Stimulated activated CD4-positive, alpha-beta T cell treated with anti-CD3 and anti-CD28 coated beads, Interleukin-1b, Interleukin-23, amount 100 ng/mL, for 1 hour (primary cell): Measurements from ENCODE around the gene STARD13.
"Not testable (repeated sequence)": the region's sequence is repeated elsewhere in the genome, so short reads cannot be mapped to it uniquely, and the experiment has no call there.

Source experiments
- DNase-seq, 2 donors: peaks; one replicate each; pipeline ENCODE4 v3.0.0-alpha.2; 2020; ENCODE audit warnings: low read depth in 2 of 2

Gene STARD13

DNA sequence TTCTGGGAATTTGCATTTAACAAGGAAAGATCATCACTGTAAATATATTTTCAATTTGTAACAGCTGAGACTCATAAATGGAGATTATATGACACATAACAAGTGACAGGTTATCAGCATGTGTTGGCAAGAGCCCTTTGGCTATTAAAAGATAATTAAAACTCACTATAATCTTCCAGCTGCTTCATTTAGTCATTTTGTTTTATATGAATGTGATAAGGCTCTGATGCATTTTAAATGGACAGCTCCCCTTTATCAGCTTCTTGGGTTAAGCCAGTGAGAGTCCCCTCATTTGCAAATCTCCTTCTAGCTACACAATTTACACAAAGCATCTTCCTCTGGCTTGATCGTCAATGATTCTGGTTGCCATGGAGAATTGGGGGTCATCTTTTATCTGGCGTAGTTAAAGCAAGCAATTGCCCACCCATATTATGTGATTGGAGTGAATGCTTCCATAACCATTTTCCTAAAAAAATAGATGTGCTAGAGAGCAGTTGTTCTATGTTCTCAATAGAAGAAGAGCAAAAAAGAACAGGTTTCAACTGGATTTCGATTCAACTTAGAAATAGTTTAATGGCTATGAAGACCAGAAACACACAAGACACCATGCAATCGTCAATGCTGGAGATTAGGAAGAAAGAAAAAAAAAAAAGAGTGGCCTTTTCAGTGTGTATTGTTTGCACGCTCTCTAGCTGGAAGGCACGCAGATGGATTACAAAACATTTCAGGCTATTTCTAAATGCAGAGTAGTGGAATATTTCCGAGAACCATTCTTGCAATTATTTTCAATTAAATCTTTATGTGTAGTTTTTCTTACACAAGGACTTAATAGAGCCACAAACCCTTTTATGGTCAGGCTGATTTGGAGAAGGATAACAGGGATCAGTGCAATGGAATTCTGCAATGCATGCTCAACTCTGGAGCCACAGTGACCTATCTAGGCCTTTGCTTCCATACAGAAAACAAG lies 27.4 kb downstream of the STARD13 start:
- no peak for DNase-seq

DNA sequence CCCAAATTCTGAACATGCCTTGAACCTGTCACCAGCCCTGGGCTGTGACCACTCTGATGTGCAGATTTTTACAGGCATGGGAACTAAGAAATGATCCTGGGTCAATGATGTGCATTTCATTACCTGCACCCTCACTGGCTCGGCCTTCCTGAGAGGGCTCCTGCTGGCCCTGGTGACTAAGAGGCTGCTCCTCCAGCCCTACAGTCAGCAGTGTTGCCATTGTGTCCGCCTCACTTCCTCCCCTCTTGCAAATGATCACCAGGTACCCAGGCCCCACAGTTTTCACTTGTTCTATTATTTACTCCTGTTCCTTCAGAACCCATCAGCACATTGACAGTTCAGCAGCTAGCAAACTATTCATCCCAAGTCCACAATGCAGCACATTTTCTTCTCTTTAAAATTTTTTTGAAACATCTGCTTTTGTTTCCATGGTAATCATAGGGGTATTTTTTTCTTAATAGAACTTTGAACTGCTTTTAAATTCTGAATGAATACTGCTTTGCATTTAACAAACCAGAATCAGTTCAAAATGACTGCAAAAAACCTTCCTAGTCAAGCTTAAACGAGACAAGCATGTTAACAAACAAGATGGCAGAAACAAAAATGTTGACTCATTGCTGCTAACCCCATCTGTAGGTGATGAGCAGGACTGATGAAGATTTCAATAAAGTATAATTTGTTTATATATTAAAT lies 29.3 kb downstream of the STARD13 start:
- DNase-seq = no peak

DNA sequence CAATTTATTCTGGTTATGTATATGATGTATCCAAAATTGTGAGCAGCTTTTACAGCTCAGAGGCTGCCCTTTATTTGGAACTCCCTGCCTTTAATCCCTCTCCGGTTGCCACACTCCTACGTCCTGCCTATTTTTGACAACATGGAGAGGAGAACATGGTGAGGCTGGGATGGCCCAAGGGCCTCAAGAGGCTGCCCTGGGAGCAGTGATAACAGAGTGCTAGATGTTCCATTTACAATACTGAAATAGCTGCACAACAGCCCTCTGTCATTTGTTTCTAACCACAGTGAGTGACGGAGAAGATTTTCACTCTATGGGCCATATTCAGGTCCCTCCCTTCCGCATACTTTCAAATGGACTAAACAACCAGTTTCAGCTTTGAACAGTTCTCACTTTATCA lies 33.4 kb downstream of the STARD13 start:
- no peak for DNase-seq

DNA sequence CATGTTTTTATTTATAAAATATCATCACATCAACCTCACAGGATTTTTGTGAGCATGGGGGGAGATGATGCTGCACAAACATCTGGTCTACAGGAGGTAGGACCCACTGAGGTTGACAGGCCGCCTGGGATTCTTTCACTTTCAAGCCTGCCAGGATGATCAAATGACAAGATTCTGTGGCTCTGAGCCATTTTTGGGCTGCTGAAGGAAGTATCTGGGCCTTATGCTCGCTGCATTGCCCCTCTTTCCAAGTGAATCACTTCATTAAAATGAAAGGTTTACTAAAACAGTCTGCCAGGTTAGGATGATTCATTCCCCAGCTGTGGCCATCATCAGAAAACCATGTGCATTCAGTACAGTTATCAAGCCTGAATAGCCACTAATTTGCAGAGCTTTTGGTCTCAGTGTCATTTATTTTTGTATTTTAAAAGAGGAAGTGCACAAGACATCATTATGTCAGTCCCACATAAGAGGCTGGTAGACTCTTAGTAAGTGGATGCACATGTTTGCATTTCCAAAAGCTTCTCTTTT lies 34.4 kb downstream of the STARD13 start:
- no peak for DNase-seq

DNA sequence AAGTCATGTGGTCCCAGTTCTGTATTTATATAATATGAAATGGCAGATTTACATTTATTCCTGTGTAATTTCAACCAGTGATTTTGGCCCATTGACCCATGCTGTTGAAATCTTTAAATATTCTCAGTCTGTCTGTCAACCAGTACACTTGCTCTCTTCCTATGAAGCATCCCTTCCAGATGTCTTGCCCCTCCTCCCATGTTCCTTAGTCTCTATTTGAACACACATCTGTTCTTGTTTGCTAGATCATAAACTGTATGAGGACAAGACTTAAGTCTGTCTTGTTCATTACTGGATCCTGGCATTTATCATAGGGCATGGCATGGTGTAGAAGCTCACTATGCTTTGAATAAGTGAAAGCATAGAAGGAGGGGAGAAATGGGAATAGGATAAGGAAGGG lies 34.9 kb downstream of the STARD13 start:
- no peak for DNase-seq

DNA sequence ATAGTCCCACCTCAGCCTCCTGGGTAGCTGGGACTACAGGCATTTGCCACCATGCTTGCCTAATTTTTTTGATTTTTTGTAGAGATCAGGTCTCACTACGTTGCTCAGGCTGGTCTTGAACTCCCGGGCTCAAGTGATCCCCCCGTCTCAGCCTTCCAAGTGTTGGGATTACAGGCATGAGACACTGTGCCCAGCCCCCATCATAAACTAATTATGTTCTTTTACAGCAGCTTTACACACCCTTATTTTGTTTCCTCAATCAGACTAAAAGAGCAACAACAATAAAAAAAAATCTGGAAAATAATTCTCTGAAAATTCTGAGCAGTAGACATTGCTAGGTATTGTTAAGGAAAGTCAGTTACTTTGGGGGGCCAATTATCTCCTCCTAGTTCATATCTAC lies 35.7 kb downstream of the STARD13 start:
- DNase-seq = no peak

DNA sequence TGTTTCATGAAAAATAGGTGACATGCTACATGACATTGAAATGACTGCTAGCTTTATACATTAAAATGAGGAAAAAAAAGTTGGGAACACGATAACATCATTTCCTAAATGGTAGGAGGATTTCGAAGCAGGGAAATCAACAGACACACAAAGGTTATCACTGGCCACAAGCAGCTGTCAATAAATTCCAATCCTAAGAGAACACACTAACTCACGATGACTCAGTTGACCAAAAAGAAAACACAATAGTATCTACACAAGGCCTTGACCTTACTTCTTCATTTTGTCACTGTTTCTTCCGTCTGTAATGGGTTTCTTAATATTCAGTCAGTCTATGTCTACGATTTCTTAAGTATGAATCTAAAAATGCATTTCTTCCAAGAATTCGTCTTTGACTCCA lies 36.5 kb downstream of the STARD13 start:
- no peak for DNase-seq

DNA sequence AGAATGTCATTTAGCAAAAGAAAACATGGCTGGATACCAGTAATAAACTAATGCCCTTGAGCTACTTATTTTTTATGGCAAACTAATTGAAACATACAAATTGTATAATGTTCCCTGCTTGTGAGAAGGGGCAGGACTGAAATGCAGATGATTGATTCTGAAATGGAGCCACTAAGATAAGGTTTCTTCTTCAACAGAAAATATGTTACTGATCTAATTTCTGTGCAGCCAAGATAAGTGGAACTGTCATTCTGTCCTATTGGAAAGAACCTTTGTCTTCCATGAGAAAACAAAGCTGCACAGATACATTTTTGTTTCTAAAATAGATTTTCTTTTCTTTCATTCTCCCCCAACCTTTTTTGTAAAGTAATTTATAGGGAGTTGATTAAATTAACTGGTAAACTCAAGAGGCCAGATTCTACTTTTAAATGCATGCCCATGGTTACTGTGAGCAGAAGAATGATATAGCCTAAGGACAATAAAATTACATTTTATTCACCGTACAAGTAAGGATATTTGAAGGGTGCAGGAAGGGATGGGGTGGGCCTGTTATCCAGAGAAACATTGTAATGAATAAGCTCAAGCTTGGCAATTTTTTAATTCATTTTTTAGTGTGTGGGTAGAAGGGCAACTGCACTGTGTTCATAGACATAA lies 39.9 kb downstream of the STARD13 start:
- DNase-seq = no peak

DNA sequence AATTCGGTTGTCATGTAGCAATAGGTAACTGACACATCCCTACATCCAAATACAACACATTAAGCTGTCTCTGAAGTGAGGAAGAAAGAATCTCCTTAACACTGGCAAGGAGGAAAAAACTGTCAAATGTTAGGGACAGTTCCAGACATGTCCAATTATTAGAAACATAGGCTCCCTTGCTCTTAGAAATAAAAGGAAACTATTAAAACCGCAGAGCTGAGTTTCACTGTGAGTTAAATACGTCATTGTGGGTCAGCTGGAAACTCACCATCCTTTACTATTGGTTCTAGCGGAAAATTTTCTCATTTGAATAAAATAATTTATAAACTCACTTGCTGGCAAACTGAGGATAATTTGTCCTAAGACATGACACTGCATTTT lies 40.7 kb downstream of the STARD13 start:
- no peak for DNase-seq

DNA sequence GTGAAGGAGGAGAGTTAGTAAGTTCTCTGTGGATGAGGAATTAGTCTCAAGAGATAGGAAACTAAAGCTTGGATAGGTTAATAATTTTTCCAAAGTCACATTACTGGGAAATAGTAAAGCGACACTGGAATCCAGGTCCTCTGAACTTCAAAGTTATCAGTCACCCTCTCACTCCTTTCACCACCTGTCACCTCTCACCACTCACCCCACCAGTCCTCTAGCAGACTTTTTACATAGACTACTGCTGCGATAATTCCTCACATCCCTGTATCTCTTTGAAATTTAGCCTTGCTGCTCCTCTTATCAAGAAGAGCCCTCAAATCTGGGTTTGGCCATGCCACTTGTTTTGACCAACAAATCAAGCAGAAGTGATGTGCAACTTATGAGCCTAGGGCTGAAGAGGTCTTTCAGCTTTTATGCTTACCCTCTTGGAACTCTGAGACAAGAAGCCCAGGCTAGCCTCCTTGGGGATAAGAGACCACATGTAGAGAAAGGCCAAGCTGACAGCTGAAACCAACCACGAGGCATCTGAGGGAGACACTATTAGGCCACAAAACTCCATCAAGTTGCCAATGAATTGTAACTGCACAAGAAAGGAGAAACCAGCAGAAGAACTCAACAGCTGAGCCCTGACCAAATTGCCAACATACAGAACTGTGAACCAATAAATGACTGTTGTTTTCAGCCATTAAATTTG lies 41.2 kb downstream of the STARD13 start:
- DNase-seq = no peak

DNA sequence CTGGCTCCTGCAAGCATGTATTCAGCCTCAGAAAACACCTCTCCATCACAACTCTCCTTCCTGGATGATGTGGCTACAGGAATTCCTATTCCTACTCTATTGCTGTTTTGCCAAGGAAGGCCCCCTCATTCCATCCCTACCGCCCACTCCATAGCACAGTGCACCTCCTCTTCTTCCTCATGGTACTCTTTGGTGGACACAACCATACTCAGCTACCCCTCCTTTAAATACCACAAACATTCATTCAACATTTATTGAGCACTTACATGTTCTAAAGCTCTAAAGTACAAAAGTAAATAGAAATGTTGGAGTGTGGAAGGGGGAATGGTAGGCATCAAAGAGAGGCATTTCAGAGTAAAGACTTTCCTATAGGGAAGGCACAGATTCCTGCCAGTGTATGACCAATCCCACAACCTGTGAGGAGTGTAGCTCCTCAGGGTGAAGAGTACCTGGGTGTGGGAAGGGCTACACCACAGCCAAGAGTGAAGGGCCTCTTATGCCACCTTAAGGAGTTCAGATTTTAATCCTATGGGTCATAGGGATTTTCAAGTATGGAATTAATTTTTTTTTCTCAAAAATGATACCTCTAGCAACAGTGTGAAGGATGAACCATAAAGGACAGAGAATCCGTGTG lies 42.5 kb downstream of the STARD13 start:
- no peak for DNase-seq

DNA sequence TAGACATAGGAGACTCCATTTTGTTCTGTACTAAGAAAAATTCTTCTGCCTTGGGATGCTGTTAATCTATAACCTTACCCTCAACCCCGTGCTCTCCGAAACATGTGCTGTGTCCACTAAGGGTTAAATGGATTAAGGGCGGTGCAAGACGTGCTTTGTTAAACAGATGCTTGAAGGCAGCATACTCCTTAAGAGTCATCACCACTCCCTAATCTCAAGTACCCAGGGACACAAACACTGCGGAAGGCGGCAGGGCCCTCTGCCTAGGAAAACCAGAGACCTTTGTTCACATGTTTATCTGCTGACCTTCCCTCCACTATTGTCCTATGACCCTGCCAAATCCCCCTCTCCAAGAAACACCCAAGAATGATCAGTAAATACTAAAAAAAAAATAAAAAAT lies 43.2 kb downstream of the STARD13 start:
- not testable (repeated sequence) for DNase-seq

DNA sequence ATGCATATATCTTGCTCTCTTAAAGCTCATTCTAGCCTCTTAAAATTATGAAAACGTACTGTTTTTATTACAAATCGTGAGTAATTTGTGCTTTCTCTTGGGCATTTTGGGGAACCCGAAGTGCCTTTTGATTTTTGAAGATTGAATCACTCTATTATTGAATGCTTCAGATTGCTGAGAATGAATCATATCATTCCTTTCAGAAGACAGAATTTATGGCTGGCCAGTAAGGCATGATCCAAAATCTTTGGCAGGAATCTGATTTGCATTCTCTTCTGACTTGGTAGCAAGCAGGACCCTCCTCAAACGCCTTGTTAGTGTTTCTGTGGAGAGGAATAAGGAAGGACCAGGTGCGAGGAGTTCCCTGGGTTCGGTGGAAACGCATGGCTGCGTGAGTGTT lies 49.5 kb downstream of the STARD13 start:
- DNase-seq = no peak

DNA sequence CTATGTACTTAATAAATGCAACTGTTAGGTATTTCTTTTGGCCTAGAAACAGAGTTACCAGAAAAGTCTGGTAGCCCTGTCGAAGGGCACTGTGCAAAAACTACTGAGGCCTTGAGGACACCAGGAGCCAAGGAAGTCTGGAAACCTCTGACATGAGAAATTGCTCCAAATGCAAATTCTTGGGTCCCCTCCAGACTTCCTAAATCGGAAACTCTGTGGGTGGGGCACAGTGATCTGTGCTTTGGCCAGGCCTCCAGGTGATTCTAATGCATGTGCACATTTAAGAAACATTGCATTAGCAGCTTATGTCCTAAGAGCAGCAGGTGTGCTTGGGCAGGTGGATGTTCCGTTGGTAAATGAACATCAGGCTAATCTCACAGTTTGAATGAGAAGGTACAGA lies 50.0 kb downstream of the STARD13 start:
- no peak for DNase-seq

DNA sequence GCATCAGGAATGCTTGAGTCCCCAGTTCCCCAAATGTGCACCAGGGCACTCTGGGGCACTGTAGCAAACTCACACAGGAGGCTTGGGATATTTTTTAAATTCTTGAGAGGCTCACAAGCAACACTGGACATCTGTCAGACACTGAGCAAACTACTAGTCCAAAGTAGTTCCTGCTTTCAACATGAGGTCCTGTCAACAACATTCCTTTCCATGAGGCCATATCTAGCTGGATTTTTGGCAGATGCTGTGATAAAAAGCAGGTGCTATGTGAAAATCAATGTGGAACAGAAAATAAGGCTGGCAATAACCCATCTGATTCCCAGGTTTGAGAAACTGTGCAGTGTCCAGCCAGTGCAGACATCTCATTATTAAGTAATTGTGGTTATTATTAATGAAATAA lies 50.5 kb downstream of the STARD13 start:
- no peak for DNase-seq

DNA sequence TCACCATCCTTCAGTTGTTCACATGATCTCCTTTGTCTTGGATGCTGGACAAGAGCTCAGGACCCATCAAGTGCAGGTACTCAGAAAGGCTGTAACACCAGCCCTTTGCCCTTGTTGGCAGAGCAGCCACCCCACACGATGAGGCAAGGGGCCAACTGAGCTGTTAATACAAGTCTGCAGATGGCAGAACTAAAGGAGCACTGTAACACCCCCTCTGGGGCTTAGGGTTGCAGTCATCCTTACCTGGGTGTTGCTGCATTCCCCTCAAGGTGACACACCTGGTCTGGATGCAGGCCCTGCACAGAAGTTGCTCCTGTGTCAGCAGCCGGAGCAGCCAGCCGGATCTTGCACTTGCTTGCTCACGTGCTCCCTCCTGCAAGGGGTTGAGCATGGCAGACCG lies 52.0 kb downstream of the STARD13 start:
- DNase-seq = no peak

DNA sequence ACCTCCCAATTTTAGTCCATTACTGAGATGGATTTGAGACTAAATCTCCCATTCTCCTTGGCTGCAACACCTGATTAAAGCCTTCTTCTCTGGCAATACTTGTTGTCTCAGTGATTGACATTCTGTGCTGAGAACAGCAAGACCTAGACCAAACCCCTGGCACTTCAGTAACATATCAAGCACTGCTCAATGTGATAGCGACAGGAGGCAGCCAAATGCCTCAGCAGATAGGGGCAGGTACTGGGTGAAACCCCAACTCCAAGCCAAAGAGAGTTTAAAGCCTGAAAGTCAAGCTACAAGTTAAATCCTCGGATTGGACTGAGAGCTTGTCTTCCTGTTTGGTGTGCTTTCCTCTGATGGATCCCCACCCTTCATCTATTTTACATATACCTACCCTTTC lies 52.7 kb downstream of the STARD13 start:
- no peak for DNase-seq

DNA sequence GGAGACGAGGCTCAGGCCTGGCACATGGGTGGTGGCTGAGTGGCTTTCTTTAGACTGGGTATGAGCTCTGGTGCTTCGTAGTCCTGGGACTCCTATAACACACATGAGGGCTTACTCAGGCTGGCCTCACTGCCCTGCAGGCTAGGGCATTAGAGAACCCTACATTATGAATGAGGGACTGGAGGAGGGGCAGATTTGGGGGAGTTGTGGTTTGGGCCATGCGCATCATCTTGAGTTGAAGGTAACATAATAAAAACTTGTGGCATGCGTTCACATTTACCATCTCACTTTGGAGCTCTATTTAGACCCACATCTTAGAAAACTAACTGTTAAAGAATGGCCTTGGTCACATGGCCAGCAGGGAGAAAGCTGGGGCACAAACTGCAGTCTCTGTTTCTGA lies 54.2 kb downstream of the STARD13 start:
- DNase-seq = no peak

DNA sequence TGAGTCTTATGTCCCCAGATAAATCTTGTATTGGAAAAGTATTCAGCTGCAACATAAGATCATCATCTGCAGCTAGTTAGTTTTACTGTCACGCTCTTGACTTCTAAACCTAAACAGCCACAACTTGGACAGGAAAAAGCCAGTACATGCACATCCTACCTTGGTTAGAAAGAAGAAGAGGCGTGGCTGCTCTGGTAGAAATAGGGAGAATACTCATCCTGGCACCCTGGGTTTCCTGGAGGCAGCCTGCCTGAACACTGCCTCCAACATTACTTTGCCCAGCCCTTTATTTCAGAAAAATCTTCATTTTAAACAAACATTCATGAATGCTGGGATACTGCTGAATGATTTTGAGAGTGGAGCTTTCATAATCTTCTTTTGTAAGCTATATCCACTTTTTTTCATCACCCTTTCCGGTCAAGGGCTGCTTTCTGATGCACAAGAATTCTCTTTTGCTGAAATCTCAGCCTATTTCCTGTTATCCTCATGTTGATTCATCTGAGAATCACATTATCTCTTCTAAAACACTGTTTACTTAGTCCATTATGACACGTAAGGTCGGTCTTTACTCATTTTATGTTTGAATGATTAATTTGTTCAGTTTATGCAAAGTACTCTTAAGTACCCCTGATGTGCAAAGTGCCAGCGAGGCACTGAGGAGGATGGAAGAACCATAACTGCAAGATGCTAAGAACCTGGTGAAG lies 55.2 kb downstream of the STARD13 start:
- no peak for DNase-seq

DNA sequence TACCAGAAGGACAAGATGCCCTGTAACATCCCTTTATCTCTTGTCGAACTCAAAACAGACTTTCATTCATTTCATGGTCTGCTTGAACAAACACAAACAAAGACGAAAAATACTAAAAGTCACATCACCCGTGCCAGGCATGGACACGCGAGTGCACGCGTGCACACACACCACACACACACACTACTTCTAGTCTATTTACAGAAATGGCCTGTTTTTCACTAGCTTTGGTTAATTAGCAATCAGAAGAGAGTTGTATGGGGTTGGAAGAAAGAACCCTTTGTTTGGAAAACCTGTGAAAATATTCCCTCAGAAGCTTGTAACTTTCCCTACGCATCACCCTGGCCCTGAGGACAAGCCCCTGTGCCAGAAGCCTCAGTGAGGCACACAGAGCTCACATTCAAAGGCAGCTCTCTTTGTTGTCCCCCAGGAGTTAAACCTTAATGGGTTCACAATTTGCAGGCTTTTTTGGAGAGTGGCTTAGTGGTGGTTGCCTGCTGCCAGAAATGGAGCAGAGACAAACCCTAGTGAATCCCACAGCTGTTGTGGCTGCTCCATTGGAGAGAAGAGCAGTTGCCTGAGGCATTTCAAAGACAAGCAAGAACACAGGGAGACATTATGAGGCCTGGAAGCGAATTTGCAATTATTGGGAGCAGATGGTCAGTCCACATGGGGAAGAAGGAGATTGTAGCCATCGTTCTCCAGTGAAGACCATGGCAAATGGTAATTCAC lies 55.9 kb downstream of the STARD13 start:
- DNase-seq = no peak
